ENCODE data around the gene CAMSAP2. TPM values are rescaled to one million over a fixed set of nuclear protein-coding genes. Genes with fewer than 3 reads are reported as not detected.

The CAMSAP2 gene
- total RNA-seq, 1 experiment from 2014 or later = 49.7 TPM

DNA sequence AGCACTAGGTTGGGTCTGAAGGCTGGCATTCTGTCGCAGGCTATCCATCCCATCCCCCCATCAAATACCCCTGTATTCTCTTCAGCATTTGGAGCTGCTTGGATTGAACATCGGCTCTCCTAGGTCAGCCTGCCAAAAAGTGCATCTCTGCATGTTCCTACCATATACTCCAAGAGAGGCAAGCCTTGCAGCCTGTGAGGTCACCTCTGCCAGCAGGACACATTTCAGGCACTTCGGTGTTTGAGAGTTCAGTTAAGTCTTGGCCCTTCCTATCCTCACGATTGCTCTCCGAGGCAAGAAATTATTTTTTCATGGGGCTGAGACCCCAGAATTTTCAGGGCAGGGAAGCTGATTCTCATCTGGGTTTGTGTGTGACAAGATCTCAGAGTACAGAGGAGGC lies 136.7 kb downstream of the CAMSAP2 start:
- no peak for DNase-seq (ENCODE audit: extremely low read depth, low read depth)

DNA sequence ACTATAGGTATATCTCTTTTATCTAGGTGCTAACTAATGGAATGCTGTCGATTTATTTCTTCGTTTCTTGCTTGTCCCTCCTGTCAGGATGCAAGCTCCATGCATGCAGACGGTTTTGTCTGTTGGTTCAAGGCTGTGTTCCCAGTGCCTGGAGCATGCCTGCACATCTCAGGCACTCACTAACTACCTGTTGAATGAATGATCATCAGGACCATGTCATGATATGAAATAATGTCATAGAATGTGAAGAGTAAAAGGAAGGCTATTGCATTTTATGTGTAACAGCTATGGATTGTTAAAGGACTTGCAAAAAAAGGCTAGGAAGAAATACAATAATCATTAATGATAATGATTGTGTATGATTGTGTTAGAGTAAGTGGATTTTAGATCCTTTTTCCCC lies 138.3 kb downstream of the CAMSAP2 start:
- no peak for DNase-seq (ENCODE audit: extremely low read depth, low read depth)

DNA sequence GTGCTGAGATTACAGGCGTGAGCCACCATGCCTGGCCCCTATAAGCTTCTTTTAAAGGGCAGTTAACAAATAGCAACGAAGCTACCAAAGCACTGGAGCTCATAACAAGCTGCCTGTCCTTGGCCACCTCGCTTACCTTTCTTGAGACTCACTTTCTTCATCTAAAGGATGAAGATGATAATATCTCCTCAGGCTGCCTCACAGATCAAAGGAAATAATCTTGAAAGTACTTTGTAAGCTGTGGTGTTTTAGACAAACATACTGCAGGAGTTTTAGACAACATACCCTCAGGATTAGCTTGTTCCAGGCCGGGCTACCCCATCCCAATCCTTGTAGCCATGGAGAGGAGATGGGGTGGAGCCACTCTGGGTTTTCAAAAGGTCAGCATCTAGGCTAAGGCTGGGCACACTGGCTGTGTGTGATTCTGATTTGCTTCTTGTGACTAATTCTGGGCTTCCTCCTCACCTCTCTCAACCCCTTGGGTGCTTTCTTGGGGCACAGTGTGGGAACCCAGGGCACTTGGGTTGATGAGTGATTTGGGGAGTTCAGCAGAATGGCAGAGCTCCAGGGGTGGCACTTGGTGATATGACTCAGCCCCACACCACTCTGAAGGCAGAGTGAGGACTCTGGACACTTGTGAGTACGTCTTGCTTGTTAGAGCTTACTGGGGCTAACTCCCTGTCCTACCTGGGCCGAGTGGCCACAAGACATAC lies 139.3 kb downstream of the CAMSAP2 start:
- DNase-seq (ENCODE audit: extremely low read depth, low read depth) = no peak

DNA sequence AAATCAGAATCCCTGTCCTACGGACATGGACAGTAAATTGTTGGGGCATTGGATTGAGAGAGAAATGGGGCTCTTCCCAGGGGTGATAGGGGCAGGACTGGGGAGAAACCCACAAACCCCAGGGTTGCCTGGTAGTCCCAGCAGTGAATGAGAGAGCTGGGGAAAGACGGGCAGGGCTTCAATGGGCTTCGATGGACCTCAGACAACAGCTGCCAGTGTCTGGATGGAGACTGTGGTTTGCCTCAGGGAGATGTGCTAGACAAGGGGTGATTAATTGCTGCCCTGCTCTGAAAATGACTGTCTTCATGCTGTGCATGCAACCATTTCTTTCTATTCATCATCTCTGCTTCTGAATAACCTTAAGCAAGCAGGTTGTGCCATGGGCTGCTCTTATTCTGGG lies 141.5 kb downstream of the CAMSAP2 start:
- no peak for DNase-seq (ENCODE audit: extremely low read depth, low read depth)

DNA sequence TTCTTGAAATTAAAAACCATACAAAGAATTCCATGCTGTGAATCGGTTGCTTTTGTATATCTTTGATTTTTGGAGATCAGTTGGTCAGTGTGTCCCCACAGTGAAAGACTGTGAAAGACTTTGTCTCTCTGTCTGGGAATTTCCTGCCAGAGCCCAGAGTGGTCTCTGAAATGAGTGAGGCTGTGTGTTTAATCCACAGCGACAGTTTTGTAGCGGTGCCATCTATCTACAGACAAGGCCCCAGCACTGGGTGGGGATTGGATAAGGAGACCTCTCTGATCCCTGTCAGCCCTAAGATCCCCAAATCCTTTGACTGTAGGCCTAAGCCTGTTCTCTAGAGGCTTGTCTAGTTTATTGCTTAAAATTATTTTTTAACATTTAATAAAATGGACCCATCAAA lies 144.4 kb downstream of the CAMSAP2 start:
- no peak for DNase-seq (ENCODE audit: extremely low read depth, low read depth)

DNA sequence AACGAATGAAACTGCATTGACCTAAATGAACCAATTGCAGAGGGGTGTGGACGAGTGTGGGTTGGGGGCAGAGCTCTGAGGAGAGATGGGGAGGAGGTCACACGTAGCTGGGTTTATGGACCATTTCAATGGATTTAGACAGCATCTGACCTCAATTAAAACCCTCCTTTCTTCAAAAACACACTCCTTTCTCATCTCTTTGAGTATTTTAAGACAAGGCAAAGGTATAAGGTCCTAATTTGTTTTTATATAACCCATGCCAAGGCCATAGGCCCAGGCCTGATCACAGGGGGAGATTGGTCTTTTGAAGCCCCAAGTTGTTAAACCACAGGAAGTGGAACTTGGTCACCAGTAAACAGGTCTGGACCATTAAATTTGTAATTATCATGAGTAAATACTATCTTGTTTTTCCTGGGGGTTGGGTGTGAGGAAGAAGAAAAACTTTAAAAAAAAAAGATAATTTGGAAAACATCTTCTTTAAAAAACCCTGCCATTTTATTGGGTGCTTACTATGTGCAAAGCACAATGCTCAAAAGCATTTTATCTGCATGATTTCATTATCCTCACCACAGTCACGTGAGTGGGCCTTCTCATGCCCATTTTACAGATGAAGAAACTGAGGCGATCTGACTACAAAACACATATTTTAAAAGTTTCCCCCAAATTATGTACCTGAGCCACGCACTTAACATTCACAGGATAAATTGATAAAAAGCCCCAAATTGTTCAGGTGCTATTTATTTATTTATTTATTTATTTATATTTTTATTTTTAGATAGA lies 147.1 kb downstream of the CAMSAP2 start:
- no peak for DNase-seq (ENCODE audit: extremely low read depth, low read depth)

DNA sequence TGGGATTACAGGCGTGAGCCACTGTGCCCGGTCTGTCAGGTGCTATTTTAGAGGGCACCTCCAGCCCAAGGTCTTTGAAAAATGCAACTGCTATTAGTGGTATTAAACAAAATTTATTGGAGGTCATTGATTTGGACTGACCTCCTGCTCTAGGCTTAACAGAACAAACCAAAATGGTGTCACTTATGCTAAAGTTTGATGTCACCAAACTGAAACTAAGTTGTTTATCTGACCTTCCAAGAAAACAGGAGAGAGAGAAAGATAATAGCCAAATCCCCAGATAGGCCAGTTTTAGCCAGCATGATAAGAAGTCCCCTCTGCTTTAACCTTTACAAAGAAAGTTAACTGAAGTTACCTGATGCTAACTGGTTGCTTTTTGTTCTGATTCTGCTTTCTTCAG lies 147.9 kb downstream of the CAMSAP2 start:
- no peak for DNase-seq (ENCODE audit: extremely low read depth, low read depth)

DNA sequence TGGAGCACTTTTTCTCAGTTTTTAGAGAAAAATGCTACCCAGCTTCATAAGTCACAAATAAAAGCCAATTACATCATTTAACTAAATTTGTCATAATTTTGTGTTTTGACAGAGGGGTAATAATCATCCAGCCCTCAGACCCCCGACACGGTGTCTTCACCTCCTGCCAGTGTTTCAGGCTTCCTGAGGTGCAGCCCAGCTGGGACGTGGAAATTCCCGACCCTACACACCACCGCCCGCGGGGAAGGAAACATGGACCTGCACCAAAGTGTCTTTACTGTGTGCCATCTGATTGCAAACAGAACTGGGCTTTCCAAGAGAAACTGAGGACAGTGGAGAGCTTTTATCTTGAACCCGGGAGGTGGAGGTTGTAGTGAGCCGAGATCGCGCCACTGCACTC lies 148.3 kb downstream of the CAMSAP2 start:
- no peak for DNase-seq (ENCODE audit: extremely low read depth, low read depth)

DNA sequence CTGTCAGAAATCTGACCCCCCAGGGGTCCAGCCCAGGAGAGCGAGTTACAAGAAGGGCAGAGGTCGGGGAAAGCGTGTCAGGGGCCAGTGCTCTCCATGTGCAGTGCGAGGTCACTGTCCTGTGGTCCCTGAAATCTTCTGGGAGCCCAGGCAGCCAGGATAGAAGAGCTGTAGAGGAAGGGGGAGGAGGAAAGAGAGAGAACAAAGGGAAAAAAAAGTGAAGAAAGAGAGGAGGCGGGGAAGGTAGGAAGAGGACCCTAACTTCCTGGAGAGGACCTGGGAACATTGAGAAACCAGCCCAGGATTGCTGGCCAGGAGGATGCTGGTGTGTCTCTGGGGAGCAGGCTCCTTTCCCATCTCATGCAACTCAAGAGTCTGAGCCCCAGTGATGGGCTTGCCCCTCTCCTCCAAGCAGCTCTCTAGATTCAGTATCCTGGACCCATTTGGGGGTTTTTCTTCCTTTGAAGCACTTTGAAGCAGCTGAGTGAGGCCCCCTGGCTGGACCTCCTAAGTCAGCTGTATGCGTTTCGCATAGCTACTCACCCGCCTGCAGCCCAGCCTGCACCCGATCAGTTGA lies 149.2 kb downstream of the CAMSAP2 start:
- DNase-seq (ENCODE audit: extremely low read depth, low read depth) = no peak

DNA sequence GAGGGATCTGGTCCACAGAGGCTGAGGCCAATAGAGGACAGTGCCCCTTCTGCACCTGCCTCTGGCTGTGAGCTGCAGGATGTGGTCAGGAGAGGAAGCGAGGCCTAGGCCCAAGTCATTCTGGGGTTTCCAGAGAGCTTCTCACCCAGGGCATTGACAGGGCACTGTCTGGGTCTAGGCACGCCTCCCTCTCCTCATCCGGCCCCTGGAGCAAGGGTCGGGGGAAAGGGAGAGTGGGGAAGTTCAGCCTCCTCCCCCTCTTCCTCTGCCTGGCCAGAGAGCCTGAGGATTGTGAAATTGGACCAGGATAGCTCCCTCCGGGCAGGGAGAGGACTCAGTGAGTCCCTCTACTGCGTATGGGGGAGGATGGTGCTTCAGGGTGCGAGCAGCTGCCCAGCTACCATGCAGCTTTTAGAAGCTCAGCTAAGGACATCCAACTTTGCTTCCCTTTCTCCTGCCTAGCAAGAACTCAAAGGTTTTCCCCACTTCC lies 149.7 kb downstream of the CAMSAP2 start:
- DNase-seq (ENCODE audit: extremely low read depth, low read depth) = no peak

DNA sequence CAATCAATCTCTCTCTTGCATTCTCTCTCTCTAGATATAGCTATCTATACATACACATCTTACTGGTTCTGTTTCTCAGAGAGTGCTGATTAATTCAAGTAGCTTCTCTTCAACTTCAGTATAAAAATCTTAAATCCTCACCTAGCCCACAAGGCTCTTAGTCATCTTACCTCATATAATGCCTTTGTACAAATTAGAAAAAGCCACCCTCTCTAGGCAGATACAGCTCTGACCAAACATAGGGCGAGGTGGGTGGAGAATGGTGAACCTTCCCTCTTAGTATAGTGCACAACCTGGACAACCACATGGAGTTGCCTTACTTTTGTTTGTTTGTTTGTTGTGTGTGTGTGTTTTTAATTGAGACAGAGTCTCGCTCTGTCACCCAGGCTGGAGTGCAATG lies 150.9 kb downstream of the CAMSAP2 start:
- DNase-seq (ENCODE audit: extremely low read depth, low read depth) = no peak

DNA sequence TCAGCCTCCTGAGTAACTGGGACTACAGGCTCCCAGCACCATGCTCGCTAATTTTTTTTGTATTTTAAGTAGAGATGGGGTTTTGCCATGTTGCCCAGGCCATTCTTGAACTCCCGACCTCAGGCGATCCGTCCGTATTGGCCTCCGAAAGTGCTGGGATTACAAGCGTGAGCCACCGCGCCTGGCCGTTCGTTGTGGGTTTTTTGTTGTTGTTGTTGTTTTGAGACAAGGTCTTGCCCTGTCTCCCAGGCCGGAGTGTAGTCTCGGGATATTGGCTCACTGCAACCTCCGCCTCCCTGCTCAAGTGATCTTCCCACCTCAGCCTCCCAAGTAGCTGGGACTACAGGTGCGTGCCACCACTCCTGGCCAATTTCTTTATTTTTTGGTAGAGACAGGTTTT lies 151.3 kb downstream of the CAMSAP2 start:
- DNase-seq (ENCODE audit: extremely low read depth, low read depth) = no peak

DNA sequence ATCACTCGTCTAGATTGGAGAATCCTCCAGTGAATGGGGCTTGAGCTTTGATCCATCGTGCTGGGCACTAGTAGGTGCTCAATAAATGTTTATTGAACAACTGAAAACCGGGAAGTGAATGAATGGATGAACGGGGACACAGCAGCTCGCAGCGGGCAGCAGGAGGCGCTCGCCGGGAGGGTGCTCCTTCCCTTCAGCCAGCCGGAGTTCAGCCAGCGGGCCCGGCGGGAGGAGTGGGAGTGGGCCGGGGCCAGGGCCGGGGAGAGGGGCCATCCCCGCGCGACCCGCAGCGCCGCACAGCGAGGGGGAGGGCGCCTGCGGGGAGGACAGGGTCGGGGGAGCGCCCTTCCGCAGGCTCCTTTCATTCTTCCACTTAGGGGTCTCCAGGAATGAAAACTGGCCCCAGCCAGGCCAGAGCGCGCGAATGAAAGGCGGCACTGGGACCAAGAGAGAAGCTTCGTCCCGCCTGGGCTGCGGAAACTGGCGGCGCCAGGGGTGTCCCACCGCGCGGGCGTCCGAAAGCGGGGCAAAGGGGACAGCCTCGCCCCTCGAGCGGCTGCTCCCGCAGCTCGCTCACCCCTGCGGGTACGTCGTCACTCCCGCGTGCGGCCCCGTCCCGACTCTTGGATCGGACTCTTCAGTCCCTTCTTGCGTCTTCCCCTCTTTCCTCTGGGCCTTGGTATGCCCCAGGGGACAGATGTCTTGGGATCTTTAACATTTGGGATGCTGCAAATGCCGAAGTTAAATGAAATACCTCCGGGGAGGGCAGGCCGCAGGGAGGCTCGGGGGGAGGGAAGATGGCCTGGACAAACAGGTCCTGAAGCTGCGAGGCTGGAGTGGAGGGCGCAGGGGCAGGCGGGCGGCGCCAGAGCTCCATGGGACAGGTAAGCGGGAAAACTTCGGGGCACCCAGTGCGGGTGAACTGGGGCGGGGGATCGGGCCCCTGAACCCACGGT lies 152.4 kb downstream of the CAMSAP2 start:
- DNase-seq (ENCODE audit: extremely low read depth, low read depth) = peak; percentile 30

DNA sequence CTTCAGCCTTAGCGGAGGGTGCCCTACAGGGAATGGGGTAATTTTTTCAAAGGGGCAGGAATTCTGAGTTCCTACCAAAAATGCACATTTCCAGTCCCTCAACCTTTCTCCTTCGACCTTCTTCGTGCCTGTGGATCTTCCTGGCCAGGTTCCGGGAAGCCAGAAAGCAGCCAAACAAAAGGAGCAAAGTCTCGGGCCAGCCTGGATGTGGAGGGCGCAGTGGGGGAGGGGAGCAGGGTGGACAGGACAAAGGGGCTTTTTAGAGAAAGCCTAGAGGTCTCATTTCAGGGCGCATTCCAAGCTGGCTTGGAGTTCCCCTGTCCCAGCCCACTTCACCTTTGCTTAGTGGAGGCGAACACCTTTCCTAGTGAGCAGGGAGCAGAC lies 153.1 kb downstream of the CAMSAP2 start:
- no peak for DNase-seq (ENCODE audit: extremely low read depth, low read depth)

DNA sequence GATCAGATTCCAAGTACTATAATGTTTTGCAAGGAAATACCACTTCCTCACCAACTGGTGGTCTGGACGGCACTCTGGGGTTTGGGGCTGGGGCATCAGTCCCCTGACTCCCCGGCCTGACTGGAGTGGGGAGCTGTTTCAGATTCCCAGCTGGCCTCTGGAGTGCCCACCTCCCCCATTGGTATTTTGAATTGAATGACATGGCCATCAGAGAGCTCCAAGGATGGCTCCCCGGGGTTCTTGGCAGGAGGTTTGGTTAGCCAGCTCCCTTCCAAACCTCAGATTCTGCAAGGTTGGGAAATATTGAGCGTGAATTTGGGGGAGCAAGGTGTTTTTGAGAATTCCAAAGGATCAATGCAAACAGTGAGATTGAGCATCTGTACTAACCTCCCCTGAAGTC lies 153.9 kb downstream of the CAMSAP2 start:
- DNase-seq (ENCODE audit: extremely low read depth, low read depth) = no peak

DNA sequence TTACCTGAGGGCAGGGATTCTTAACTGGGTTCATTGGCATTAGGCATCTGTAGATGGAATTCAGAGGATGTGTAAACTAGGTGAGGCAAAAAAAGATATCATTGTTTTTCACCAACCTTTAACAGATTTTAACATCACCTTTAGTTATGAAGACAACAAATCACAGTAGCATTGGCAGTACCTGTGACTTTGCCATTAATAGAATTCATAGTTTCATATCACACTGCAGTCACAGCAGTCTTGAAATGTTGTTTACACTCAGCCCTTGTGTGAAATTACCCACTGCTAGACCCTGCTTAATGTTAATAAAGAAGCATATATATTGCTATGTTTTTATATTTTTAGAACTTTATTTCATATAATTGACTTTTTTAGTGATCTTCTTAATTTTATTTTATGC lies 154.3 kb downstream of the CAMSAP2 start:
- no peak for DNase-seq (ENCODE audit: extremely low read depth, low read depth)

DNA sequence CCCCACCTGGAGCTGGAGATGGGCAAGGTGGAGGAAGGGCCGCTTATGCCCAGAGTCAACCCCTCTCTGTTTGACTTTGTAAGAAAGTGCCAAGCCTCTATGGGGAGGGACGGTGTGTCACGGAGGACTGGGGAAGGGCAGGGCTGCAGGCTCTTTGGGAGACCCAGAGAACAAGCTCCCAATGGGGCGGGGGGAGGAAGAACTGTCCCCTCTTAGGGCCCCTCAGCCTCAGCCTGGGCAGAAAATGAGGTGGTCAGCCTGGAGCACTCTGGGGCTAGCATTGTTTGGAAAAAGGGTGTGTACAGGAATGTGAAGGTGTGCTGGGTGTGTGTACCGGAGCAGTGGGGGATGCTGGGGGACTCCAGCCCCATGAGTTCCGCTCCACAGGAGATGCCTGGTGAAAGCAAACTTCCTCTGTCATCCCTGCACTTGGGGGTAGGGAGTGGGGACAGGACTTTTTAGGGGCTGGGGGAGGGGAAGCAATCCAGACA lies 154.8 kb downstream of the CAMSAP2 start:
- DNase-seq (ENCODE audit: extremely low read depth, low read depth) = no peak

DNA sequence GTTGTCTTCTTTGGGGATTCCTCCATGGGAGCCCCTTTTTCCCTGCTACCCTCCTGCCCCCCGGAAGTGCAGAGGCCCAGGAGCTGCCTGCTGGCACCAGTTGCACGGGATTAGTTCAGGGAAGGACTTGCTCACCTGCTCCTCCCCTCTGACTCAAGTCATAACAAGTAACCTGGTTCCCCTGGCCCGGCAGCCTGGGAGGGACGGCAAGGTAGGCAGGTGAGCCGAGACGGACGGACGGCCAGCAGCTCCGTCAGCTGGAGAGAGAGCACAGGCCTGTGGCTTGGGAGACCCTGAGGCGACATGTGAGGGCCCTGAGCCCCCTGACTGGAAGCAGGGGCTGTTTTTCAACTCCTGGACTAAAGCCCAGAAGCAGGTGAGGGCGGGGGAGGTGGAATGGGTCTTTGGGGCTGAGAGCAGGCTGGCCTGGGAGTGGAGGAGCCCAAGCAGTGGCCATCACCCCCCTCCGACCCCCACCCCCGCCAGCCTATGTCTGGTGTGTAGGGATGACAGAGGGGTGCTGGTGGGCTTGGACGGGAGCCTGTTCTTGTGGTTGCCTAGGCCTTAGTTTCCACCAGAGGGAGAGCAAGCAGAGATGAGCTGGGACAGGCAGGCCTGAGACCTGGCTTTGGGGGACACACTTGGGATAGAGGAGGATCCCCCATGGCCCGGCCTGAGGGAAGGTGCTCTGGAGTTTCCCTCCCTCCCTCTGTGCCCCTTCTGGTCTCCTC lies 156.2 kb downstream of the CAMSAP2 start, which contains the start of gene INAVA:
INAVA (plus strand) TSS at position 189 of the 731 bp plus-strand sequence. CDS start 3,501 bp downstream, outside the sequence.
- no peak for DNase-seq (ENCODE audit: extremely low read depth, low read depth)

DNA sequence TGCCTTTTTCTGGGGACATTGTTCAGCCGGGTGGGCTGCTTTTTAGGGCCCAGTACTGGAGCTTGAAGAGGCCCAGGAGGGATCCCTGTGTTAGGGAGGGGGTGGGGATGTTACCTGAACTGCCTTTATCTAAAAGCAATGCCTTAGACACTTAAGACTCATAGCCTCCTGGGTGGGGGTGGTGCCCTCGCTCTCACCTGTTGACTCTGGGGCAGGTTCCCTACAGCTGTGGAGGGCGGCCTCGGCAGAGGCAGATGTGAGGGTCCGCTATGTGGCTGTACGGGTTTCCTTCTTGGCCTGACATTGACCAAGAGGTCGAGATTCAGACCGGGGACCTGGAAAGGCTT lies 156.7 kb downstream of the CAMSAP2 start:
- DNase-seq (ENCODE audit: extremely low read depth, low read depth) = no peak

Measured in NCI-H460 (cell line).